ENCODE data around the gene DNAJC11.

DNAJC11 gene

GRCh38 chr1:6588893-6589520 is 112.6 kb downstream of the DNAJC11 start:
- FAIRE-seq (no peak), DNase-seq (ENCODE audit: insufficient read length, low spot score) (no peak)

GRCh38 chr1:6588128-6588892 is 113.3 kb downstream of the DNAJC11 start:
- DNase-seq (ENCODE audit: insufficient read length, low spot score): no peak

GRCh38 chr1:6587261-6588005 is 114.2 kb downstream of the DNAJC11 start:
- FAIRE-seq (no peak), DNase-seq (ENCODE audit: insufficient read length, low spot score) (no peak)

More at GRCh38 chr1:6588128-6588892, 113.3 kb downstream of the DNAJC11 start:
- no peak for FAIRE-seq

DNA sequence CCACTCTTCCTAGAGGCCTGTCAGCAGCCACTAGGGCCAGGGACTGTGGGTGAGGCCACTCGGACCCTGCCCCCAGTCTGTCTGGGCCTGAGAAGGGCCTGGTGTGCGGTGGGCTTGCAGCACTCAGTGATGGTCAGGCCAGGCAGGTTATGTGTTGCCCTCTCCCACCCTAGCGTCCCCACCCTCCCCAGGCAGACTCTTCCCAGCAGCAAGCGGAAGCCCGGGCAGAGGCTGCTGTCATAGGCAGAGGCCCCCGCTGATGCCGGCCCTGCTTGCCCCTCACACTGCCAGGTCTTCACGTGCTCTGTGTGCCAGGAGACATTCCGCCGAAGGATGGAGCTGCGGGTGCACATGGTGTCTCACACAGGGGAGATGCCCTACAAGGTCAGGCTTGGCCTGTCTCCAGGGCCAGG is 115.2 kb downstream of the DNAJC11 start:
- DNase-seq (ENCODE audit: insufficient read length, low spot score) (no peak), FAIRE-seq (no peak)

- FAIRE-seq: no peak
- no peak for DNase-seq (ENCODE audit: insufficient read length, low spot score)
Observed at GRCh38 chr1:6585841-6586240, 115.8 kb downstream of the DNAJC11 start.

- no peak for FAIRE-seq
Observed at GRCh38 chr1:6585081-6585722, 116.4 kb downstream of the DNAJC11 start.

More at GRCh38 chr1:6585081-6585722, 116.4 kb downstream of the DNAJC11 start:
- DNase-seq (ENCODE audit: insufficient read length, low spot score): no peak
